Measurements from ENCODE around the gene CT45A6. TPM values are rescaled to one million over a fixed set of nuclear protein-coding genes. Genes with fewer than 3 reads are reported as not detected.
"Not testable (repeated sequence)": the region's sequence is repeated elsewhere in the genome, so short reads cannot be mapped to it uniquely, and the experiment has no call there.

CT45A6 gene
- total RNA-seq: not detected
- long read RNA-seq: 0 reads

- ATAC-seq (ENCODE audit: poor library complexity); DNase-seq; intact Hi-C loops (cut with DNase I): not testable (repeated sequence)
Observed at GRCh38 chrX:135802687-135803086, at the start of gene CT45A6. TSS of gene CT45A6 (minus strand) at chrX:135802787. CDS start at chrX:135798993, 3,794 bp downstream.

GRCh38 chrX:135837180-135837579, 34.6 kb upstream of the CT45A6 start, which contains the start of gene CT45A7:
TSS of gene CT45A7 (minus strand) at chrX:135837280. CDS start at chrX:135833533, 3,747 bp downstream.
- intact Hi-C loops (cut with DNase I); ATAC-seq (ENCODE audit: poor library complexity); DNase-seq: not testable (repeated sequence)

GRCh38 chrX:135819912-135820311, 17.3 kb upstream of the CT45A6 start, which contains the start of gene CT45A2:
TSS of gene CT45A2 (minus strand) at chrX:135820012. CDS start at chrX:135816265, 3,747 bp downstream.
- ATAC-seq (ENCODE audit: poor library complexity); DNase-seq; intact Hi-C loops (cut with DNase I): not testable (repeated sequence)

- DNase-seq; ATAC-seq (ENCODE audit: poor library complexity); intact Hi-C loops (cut with DNase I): not testable (repeated sequence)
Observed at GRCh38 chrX:135785403-135785802, 17.2 kb downstream of the CT45A6 start, which contains the start of gene CT45A5. TSS of gene CT45A5 (minus strand) at chrX:135785503. CDS start at chrX:135781729, 3,774 bp downstream.

- ATAC-seq (ENCODE audit: poor library complexity); intact Hi-C loops (cut with DNase I); DNase-seq: not testable (repeated sequence)
Observed at GRCh38 chrX:135768091-135768490, 34.5 kb downstream of the CT45A6 start, which contains the start of gene CT45A3. TSS of gene CT45A3 (minus strand) at chrX:135768191. CDS start at chrX:135764444, 3,747 bp downstream.

- ATAC-seq (ENCODE audit: poor library complexity); intact Hi-C loops (cut with DNase I): not testable (repeated sequence)
Observed at GRCh38 chrX:135744739-135745138, 57.8 kb downstream of the CT45A6 start.

More at GRCh38 chrX:135744739-135745138, 57.8 kb downstream of the CT45A6 start:
- DNase-seq: not testable (repeated sequence)

Other genes with a start within 250 kb of the CT45A6 start
- not detected for gene CT45A1, start 89.1 kb downstream of the CT45A6 start, total RNA-seq
- not detected for gene CT45A3, start 34.6 kb downstream of the CT45A6 start, total RNA-seq
- gene CT45A5, start 17.3 kb downstream of the CT45A6 start, total RNA-seq: not detected
- not detected for gene CT45A2, start 17.2 kb upstream of the CT45A6 start, total RNA-seq
- not detected for gene CT45A7, start 34.5 kb upstream of the CT45A6 start, total RNA-seq
- gene CT45A8, start 51.8 kb upstream of the CT45A6 start, total RNA-seq: not detected
- not detected for gene CT45A9, start 69.0 kb upstream of the CT45A6 start, total RNA-seq
- gene CT45A10, start 90.7 kb upstream of the CT45A6 start, total RNA-seq: not detected
- gene SAGE1, start 90.9 kb upstream of the CT45A6 start, total RNA-seq: not detected
- gene MMGT1, start 171.2 kb upstream of the CT45A6 start, total RNA-seq: 22.1 TPM
- 16.1 TPM for gene SLC9A6, start 182.6 kb upstream of the CT45A6 start, total RNA-seq